Peyer's patch (tissue), 4 donors: ENCODE data around the gene TRAF2.

Experiments
- POLR2A ChIP-seq, 2 donors: fragments of 450-650 bp; IDR thresholded peaks; one replicate each; pipeline ENCODE4 v1.5.1; 2017; ENCODE audit warnings: antibody characterized with exemption in 2 of 2, mild to moderate bottlenecking in 2 of 2, moderate library complexity in 2 of 2
- TF ChIP-seq, protein P1 (sequence below), 6 experiments: fragments of 450-650 bp in 4 of 6; fragments of 200-600 bp in 2 of 6; sonication (generic) in 1 of 6; IDR thresholded peaks; one replicate each; pipeline ENCODE4 v1.5.1; 2017 to 2019; ENCODE audit warnings: antibody characterized with exemption in 6 of 6, mild to moderate bottlenecking in 3 of 6, moderate library complexity in 1 of 6

DNA sequence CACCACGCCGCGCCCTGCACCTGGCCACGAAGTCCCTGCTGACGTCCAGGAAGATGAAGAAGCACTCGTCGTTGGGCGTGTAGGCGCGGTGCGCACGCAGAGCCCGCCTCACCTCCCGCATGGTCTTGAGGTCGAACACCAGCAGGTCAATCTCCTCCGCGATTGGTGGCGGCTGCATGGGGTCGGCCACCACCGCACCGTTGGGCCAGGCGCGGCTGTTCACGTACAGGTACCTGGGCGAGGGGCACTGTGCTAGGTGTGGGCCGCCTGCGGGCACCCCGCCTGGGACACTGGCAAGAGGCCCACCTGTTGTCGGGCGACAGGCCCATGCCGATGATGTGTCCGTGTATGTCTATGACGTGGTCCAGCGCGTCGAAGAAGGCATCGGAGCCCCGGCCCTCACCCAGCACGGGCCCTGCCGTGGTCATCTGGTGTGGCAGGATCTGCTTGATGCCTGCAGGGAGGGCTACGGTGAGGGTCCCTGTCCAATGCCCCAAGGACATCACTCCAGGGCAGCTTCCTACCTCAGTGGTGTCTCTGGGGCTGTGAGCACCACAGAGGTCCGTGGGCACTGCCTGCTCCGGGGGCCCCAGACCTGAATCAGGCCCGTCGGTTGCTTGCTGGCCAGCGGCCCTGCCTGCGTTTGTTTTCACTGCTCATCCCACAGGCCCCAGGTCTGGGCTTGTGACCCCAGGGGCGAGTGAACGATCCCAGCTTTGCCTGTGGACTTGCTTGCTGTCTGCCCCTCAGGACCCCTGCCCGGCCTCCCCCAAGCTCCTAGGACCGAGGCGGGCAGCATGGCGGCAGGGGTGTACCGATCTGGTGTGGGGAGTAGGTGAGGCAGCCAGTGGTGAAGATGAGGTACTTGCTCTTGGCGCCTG is 55.2 kb downstream of the TRAF2 start:
- TF ChIP-seq, protein P1, sequence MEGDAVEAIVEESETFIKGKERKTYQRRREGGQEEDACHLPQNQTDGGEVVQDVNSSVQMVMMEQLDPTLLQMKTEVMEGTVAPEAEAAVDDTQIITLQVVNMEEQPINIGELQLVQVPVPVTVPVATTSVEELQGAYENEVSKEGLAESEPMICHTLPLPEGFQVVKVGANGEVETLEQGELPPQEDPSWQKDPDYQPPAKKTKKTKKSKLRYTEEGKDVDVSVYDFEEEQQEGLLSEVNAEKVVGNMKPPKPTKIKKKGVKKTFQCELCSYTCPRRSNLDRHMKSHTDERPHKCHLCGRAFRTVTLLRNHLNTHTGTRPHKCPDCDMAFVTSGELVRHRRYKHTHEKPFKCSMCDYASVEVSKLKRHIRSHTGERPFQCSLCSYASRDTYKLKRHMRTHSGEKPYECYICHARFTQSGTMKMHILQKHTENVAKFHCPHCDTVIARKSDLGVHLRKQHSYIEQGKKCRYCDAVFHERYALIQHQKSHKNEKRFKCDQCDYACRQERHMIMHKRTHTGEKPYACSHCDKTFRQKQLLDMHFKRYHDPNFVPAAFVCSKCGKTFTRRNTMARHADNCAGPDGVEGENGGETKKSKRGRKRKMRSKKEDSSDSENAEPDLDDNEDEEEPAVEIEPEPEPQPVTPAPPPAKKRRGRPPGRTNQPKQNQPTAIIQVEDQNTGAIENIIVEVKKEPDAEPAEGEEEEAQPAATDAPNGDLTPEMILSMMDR (IDR thresholded peaks at IDR 0.05): no peak
- TF ChIP-seq POLR2A (IDR thresholded peaks at IDR 0.05): no peak
